GM21423 (cell line): ENCODE data around the gene NGRN.

ENCODE experiments used
- ATAC-seq: cut with Tn5 transposase; IDR thresholded peaks from one replicate; pipeline ENCODE4 v1.9.1; 2021; ENCODE audit warnings: mild to moderate bottlenecking, moderate library complexity; ENCODE audit not compliant: unreplicated experiment

Gene NGRN

GRCh38 chr15:90316139-90316538 is 50.7 kb downstream of the NGRN start:
- no peak for ATAC-seq

GRCh38 chr15:90318591-90318990 is 53.1 kb downstream of the NGRN start:
- no peak for ATAC-seq

- peak; percentile 77 for ATAC-seq
Measured at GRCh38 chr15:90320062-90320884, 54.8 kb downstream of the NGRN start.

- no peak for ATAC-seq
Measured at GRCh38 chr15:90320885-90321278, 55.4 kb downstream of the NGRN start.
